Left renal pelvis (tissue), 4 donors: ENCODE data around the gene AGK. TPM values are rescaled to one million over a fixed set of nuclear protein-coding genes. Genes with fewer than 3 reads are reported as not detected.
"Not testable (repeated sequence)": the region's sequence is repeated elsewhere in the genome, so short reads cannot be mapped to it uniquely, and the experiment has no call there.

Source experiments
- DNase-seq, 4 donors: peaks; one replicate each; pipeline ENCODE4 v3.0.0-alpha.2; 2013; ENCODE audit warnings: low read depth in 4 of 4, low spot score in 3 of 4
- polyA plus RNA-seq, 4 donors: library from polyadenylated mRNA; unstranded; fragments of 120-200 nt; gene quantifications; one replicate each; pipeline ENCODE4 v1.2.1, GENCODE V29; 2013; ENCODE audit not compliant: insufficient read length in 4 of 4

AGK gene
- polyA plus RNA-seq, 4 donors, result 30.9 to 42.0 (median 36.6) TPM

DNA sequence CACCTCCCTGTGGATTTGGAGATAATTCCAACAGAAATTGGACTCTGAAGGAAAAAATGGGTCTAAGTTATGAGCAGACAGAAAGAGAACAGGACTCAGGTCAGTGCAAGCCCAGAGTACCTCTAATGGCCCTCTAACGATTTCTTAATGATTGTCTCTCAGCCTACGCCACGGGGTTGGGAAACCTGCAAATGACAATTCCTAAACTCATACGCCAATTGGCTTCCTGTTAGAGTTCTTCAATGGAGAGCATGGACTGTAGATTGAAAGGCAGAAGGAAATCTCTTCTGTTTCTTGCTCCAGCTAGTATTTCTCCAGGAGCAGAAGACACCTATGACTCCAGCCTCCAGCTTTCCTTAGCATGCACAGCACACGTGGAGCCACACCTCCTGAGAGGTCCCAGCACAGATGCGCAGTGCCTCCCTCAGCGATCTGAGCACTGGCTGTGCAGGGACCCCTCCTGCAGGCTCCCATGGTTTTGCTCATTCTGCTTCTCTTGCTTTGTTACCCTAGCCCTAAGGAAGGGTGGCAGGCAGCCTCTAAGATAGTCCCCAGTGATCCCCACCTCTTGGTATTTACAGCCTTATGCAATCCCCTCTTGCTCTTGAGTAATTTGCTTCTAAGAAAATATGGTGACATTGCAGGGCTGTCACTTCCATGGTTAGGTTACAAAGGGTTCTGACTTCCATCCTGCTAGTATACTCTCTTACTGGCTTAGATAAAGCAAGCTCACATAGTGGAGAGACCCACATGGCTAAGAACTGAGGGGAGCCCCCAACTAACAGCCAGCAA, 120.7 kb downstream of the AGK start:
- DNase-seq, result no peak

DNA sequence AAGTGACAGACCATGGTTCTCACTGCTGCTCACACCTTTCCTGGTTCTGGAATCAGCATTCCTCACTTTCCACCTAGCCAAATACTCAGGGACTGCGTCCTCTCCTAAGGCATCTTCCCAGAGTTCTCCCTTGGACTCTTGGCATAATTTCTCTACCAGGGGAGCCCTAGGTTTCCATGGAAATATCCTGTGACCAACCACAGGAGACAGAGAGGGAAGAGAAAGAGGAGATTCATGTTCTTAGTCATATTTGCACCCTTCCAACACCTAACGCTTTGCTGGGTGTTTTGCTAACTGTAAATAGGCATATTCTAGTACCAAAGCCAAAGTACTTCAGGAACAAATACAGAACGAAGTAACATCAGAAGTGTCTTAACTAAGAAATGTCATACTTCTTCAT, 122.1 kb downstream of the AGK start:
- DNase-seq, result no peak

GRCh38 chr7:141674171-141674671, 123.0 kb downstream of the AGK start:
- DNase-seq, result no peak

DNA sequence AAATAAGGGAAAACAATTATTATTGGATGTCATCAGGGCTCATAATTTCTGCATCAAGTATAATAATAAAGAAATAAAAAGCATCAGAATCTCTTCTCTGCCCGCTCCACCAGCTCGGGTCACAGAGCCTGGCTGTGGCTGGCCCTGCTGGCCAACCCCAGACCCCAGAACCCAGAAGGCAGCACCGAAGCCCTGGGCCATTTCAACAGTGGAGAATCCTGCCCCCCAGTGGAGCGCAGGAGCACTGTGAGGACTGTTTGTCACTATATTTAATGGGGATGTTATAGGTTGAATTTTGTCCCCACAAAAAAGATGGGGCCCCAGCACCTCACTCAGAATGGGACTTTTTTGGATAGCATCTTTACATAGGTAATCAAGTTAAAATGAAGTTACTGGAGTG, 123.5 kb downstream of the AGK start:
- no peak for DNase-seq

GRCh38 chr7:141675436-141676215, 124.4 kb downstream of the AGK start:
- DNase-seq, result no peak

- DNase-seq, result no peak
Observed at GRCh38 chr7:141676618-141677017, 125.4 kb downstream of the AGK start.

DNA sequence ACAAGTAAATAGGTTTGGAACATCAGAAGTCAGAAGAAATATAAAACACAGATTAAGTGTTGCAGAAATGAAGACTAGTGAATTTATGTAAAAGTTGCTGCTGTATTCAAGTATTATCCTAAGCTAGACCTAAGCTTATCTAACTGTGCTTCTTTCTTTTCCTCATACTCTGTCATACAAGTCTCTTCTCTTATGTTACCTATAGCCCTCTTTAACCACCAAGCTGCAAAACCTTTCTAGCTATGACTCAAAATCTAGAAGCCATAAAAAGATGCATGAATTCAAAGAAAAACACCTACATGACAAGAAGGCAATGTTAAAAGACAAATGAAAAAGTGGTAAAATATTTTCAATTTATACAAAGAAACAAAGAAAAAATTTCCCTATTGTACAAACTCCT, 127.8 kb downstream of the AGK start:
- no peak for DNase-seq

DNA sequence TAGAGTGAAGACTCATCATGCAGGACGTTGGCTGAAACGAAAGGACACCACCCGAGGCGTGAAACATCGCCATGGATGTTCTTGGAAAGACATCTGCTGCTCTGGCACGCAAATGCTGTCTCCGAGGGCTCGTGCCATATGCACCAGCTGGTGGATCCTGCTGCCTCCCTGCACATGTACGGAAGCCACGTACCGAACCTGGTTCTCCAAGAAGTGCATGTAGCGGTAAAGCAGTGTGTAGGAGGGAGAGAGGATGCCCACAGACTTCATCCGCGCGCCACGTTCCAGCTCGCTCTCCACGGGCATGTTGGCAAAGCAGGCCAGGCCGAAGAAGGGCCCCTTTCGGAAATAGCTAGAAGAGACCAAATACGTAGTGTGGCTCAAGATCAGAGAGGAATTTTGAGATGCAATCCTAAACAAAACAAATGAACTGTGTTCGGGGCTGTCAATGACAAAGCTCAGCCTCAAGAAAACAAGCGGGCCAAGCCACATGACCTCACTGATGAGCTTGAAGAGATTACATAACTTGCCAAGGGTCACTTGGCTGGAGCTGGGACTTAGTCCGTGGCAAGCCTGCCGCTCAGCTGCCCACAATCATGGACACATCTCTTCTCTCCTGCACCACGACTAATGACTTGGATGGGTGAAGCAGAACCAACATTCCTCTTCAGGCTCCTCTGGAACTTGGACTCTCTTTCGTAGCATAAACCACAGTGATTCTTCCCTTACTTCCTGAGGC, 134.2 kb downstream of the AGK start:
- DNase-seq, result no peak

DNA sequence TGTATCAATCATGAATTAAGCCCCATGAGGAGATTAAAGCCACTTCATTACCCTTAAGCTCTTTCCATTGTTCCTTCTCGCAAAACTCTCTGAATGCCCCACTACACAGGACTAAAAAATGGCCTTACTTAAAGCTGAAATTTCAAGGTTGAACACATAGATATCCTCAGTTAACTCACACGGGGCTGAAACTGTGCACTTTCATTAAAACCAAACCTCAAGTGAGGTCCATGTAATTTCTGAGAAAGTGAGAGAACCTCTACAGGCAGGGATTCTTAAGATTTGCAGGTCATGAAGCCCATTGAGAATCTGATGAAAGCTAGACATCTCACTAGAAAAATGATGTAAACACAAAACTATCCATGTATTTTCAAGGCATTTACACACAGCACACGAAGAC, 134.9 kb downstream of the AGK start:
- no peak for DNase-seq

DNA sequence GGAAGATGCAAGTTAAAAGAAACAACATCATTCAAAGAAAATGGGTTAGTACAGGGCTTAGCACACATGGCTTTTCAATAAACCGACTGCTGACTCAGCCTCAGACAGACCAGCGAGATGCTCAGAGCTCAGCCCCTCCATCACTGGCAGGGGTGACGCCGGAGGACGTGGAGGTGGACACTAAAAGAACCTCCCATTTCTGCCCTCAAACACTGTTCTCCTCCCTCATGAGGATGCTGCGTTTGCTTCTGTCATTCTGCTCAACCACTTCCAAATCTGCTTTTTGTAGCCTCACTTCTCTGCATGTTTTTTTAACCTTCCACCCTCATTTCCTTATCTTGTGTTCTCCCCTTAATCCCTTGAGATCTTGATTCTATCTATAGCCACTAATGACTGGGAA, 135.5 kb downstream of the AGK start:
- no peak for DNase-seq

DNA sequence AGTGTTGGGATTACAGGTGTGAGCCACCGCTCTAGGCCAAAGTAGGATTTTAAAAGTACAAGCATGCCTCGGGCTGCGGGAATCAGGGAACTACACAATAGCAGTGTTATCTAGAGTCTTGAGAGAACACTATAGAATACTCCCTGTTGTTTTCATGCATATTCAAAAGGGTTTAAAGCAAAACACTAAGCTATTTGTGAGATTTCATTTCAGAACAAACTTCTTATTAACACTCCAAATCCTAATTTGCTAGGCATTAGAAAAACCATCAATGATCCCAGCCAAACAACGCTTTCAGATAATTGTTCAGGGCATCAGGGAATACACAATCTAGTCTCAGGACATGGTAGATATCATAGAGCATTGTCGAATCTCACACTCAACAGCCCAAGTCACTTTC, 136.8 kb downstream of the AGK start:
- no peak for DNase-seq

DNA sequence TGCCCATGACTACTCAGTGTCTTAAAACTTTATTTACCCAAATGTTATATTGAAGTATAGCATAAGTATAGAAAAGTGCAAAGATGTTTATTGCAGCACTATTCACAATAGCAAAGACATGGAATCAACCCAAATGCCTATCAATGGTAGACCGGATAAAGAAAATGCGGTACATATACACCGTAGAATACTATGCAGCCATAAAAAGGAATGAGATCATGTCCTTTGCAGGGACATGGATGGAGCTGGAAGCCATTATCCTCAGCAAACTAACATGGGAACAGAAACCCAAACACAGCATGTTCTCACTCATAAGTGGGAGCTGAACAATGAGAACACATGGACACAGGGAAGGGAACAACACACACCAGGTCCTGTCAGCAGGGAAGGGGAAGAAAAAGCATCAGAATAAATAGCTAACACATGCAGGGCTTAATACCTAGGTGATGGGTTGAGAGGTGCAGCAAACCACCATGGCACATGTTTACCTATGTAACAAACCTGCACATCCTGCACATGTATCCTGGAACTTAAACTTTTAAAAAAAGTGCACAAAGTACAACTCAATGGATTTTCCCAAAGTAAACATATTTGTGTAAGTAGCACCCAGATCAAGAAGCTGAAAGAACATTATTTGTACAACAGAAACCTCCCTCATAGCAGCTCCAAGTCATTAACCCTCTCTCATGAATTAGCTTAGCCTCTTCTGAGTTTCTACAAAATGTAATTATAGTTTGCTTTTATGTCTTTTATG, 138.0 kb downstream of the AGK start:
- DNase-seq, result not testable (repeated sequence)

DNA sequence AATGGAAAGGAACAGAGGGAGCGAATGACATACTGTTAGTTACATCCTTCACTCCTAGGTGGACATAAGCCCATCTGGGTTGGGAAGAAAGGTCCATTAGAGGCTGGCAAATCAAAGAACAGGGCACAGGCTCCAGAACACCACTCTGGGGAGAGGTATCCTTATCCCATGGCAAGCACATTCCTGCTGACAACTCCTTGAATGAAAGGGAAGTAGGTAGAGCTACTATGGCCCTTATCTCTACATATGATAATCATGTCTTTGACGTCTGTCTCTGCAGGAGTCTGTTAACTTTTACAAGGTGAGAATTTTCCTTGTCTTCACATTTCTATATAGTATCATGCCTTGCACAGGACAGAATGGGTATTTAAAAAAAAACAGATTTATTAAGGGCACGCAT, 140.3 kb downstream of the AGK start:
- DNase-seq, result no peak

- DNase-seq, result no peak
Observed at GRCh38 chr7:141691961-141692360, 140.8 kb downstream of the AGK start.

GRCh38 chr7:141693082-141693481, 141.9 kb downstream of the AGK start:
- no peak for DNase-seq

- no peak for DNase-seq
Observed at GRCh38 chr7:141695803-141696289, 144.6 kb downstream of the AGK start.

DNA sequence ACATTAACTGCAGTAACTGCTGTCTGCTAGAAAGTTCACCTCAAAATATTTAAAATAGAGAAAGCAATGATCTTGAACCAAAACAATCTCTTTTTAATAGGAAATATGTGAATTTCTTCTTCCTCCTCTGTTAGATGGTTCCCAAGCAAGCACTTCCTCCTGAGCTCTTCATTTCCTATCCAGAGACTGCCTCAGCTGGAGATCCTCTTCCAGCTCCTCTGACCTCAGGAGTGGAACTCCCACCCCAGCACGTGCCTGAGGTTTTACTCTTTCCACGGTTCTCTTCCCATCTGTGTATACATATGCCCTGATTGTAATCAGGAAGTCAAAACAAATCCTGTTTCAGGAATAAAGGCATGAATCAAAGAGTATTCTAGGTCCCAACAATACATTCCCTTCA, 145.1 kb downstream of the AGK start:
- no peak for DNase-seq

GRCh38 chr7:141697211-141697871, 146.1 kb downstream of the AGK start:
- no peak for DNase-seq

DNA sequence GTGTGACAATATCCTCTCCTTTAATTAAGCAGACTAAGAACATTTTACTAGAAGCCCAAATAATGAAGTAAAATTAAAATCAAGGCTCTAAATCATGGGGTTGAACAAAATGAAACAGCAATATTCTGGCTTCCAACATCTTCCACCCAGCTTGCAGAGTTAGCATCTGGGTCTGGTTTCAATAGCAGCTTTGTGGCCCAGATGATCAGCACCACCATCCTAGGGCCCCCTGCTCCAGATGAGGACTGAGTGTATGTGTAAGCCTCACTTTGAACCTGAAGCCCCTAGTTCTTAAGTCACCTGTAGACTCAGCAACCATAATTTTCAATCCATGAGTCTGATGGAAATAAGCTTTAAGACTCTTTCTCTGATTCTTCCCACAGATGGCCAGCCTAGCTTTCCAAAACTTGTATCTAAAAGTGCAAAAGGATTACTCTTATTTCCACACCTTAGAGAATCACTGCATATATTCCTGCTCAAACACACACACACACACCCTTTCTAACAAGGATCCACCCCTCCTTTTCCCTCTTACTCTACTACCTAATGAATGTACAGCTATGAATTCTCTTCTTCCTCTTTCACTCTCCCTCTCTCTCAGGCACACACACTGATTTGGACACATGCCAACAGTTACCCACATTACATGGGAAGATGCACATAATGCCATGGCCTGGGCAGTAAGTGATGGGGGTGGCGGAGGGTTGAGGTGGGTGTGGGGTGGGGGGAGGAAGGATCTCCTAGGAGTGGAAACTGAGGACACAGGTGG, 147.2 kb downstream of the AGK start:
- no peak for DNase-seq
